Stimulated activated CD8-positive, alpha-beta memory T cell treated with anti-CD3 and anti-CD28 coated beads, Interleukin-15, amount 100 ng/mL, for 48 hours (primary cell): ENCODE measurements around the gene PPP1R3G.
"Not testable (repeated sequence)": the region's sequence is repeated elsewhere in the genome, so short reads cannot be mapped to it uniquely, and the experiment has no call there.

Experiments used
- DNase-seq, 2 donors: peaks; one replicate each; pipeline ENCODE4 v3.0.0-alpha.2; 2020; ENCODE audit warnings: low read depth in 2 of 2

PPP1R3G gene

GRCh38 chr6:5084781-5085647 is at the start of gene PPP1R3G:
TSS of gene PPP1R3G (plus strand) at chr6:5085341. CDS start at chr6:5085486, 145 bp downstream.
- no peak for DNase-seq

- no peak for DNase-seq
Measured at GRCh38 chr6:5036269-5036668, 48.9 kb upstream of the PPP1R3G start.

- no peak for DNase-seq
Measured at GRCh38 chr6:5041955-5042354, 43.2 kb upstream of the PPP1R3G start.

- DNase-seq, result no peak
Measured at GRCh38 chr6:5042436-5042835, 42.7 kb upstream of the PPP1R3G start.

- no peak for DNase-seq
Measured at GRCh38 chr6:5044866-5045265, 40.3 kb upstream of the PPP1R3G start.

GRCh38 chr6:5045416-5045815 is 39.7 kb upstream of the PPP1R3G start:
- no peak for DNase-seq

- DNase-seq, result no peak
Measured at GRCh38 chr6:5046430-5046829, 38.7 kb upstream of the PPP1R3G start.

GRCh38 chr6:5050009-5050408 is 35.1 kb upstream of the PPP1R3G start:
- no peak for DNase-seq

GRCh38 chr6:5051394-5051793 is 33.7 kb upstream of the PPP1R3G start:
- DNase-seq, result no peak

- no peak for DNase-seq
Measured at GRCh38 chr6:5053038-5053437, 32.1 kb upstream of the PPP1R3G start.

- DNase-seq, result no peak
Measured at GRCh38 chr6:5053864-5054244, 31.3 kb upstream of the PPP1R3G start.

GRCh38 chr6:5054245-5054873 is 30.8 kb upstream of the PPP1R3G start:
- DNase-seq, result no peak

- DNase-seq, result no peak
Measured at GRCh38 chr6:5055118-5055517, 30.0 kb upstream of the PPP1R3G start.

- no peak for DNase-seq
Measured at GRCh38 chr6:5058254-5058653, 26.9 kb upstream of the PPP1R3G start.

- DNase-seq, result no peak
Measured at GRCh38 chr6:5059036-5059896, 25.9 kb upstream of the PPP1R3G start.

GRCh38 chr6:5060439-5060838 is 24.7 kb upstream of the PPP1R3G start:
- not testable (repeated sequence) for DNase-seq

- DNase-seq, result no peak
Measured at GRCh38 chr6:5061152-5061551, 24.0 kb upstream of the PPP1R3G start.

GRCh38 chr6:5063617-5064016 is 21.5 kb upstream of the PPP1R3G start:
- no peak for DNase-seq

GRCh38 chr6:5066456-5067093 is 18.6 kb upstream of the PPP1R3G start:
- no peak for DNase-seq

- no peak for DNase-seq
Measured at GRCh38 chr6:5067305-5067704, 17.8 kb upstream of the PPP1R3G start.

- DNase-seq, result no peak
Measured at GRCh38 chr6:5068153-5068751, 16.9 kb upstream of the PPP1R3G start.
